GM12865 (cell line): ENCODE results near the gene ANKRD22.

ENCODE experiments used
- DNase-seq: peaks from one replicate; pipeline ENCODE4 v3.0.0; 2010; ENCODE audit warnings: low read depth
- H3K4me3 ChIP-seq: 2 replicates; pipeline ENCODE4 v1.5.1; 2011; ENCODE audit warnings: mild to moderate bottlenecking, low read depth, low read length, control low read depth
- CTCF ChIP-seq: IDR thresholded peaks from 2 replicates; pipeline ENCODE4 v1.5.1; 2011; ENCODE audit warnings: low read length, control low read depth, low read depth, inconsistent platforms; ENCODE audit not compliant: insufficient read depth; ENCODE audit errors: missing control alignments

The ANKRD22 gene

DNA sequence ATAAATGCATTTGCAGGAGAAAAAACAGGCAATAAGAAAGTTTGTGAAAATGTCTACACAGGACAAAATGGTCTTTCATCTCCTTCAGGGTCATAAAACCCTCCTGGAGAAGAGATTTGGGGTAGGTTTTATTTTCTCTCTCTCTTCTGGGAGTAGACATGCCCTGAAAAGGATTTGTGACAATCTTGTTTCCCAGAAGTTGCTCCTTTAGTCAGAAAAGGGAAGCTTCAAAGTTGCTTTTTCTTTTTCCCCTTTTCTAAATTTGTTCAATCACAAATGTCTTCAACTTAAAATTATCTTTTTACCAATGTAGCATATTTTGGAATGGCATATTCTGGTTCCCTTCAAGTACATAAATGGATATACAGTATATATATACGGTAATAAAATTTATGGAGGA lies 9.4 kb upstream of the ANKRD22 start:
- H3K4me3 ChIP-seq: no peak overlapping the region
- no peak for DNase-seq
- TF ChIP-seq CTCF: no peak

GRCh38 chr10:88858491-88858890 lies 6.8 kb upstream of the ANKRD22 start:
- no peak for DNase-seq
- no peak for TF ChIP-seq CTCF
- no peak overlapping the region for H3K4me3 ChIP-seq

DNA sequence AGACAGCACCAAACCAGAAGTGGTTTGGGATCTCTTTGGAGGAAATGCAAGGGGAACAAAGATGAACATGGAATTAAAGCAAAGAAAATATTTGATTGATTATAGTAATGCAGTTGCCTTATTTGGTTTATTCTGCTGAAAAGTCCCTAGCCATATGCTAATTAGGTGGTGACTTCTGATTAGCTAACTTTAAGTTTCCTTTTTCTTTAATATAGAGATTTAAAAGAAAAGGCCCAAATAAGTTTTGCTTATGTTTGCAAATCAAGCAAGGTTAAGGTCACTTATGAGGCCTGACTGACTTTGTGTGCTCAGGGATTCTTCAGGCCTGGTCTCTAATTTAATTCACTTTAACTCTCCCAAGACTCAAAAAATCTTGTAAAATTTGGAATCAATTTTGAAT lies 6.2 kb upstream of the ANKRD22 start:
- DNase-seq: no peak
- TF ChIP-seq CTCF: no peak
- no peak overlapping the region for H3K4me3 ChIP-seq

DNA sequence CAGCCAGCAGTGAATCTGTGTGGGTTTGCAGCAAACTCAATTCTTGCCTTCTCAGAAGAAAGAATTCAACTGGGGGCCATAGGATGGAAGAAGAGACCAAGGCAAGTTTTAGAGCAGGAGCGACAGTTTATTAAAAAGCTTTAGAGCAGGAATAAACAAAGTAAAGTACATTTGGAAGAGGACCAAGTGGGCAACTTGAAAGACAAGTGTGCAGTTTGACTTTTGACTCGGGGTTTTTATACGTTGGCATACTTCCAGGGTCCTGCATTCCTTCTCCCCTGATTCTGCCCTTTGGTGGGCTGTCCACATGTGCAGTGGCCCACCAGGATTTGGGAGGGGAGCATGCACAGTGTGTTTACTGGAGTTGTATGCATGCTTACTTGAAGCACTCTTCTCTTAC lies 3.0 kb upstream of the ANKRD22 start:
- H3K4me3 ChIP-seq: no peak overlapping the region
- no peak for DNase-seq
- no peak for TF ChIP-seq CTCF

- DNase-seq: no peak
- TF ChIP-seq CTCF: no peak
- H3K4me3 ChIP-seq: no peak overlapping the region
Observed at GRCh38 chr10:88853155-88853881, 1.7 kb upstream of the ANKRD22 start.

DNA sequence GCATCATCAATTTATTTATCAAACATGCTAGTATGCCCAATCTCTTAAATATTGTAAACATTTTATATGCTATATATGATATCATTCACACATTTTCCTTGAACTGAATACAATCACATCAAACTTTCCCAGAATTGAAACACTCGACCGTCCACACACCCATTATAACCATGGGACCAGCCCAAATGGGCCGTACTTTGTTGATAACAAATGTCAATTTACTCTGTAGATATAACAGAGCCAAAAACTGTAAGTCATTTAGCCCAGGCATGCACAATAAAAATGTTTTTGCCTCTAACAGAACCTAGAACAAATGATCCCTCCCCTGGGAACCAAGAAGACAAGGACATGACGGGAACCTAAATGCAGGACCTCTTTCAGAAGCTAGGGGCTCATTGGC lies 683 bp upstream of the ANKRD22 start:
- TF ChIP-seq CTCF: no peak
- H3K4me3 ChIP-seq: no peak overlapping the region
- DNase-seq: no peak

GRCh38 chr10:88850712-88851111 lies 932 bp downstream of the ANKRD22 start:
- no peak overlapping the region for H3K4me3 ChIP-seq
- DNase-seq: no peak
- TF ChIP-seq CTCF: no peak
